GM12872 (cell line): Measurements from ENCODE around the gene SLC46A1.

Source experiments
- CTCF ChIP-seq: IDR thresholded peaks from 3 replicates; pipeline ENCODE4 v1.5.1; 2011; ENCODE audit warnings: low read depth, mild to moderate bottlenecking, low read length, moderate library complexity; ENCODE audit not compliant: insufficient read depth

The SLC46A1 gene

GRCh38 chr17:28402224-28402630, 3.8 kb downstream of the SLC46A1 start:
- no peak for TF ChIP-seq CTCF

GRCh38 chr17:28399808-28400207, 6.2 kb downstream of the SLC46A1 start:
- TF ChIP-seq CTCF = no peak

GRCh38 chr17:28398280-28398981, 7.6 kb downstream of the SLC46A1 start:
- no peak for TF ChIP-seq CTCF

GRCh38 chr17:28397687-28398279, 8.2 kb downstream of the SLC46A1 start:
- TF ChIP-seq CTCF = no peak

- TF ChIP-seq CTCF = no peak
Observed at GRCh38 chr17:28397275-28397674, 8.7 kb downstream of the SLC46A1 start.

GRCh38 chr17:28396635-28397239, 9.3 kb downstream of the SLC46A1 start:
- no peak for TF ChIP-seq CTCF

GRCh38 chr17:28395968-28396367, 10.0 kb downstream of the SLC46A1 start:
- no peak for TF ChIP-seq CTCF
